ENCODE results near the gene GPR68. TPM values are rescaled to one million over a fixed set of nuclear protein-coding genes. Genes with fewer than 3 reads are reported as not detected.

GPR68 gene
- total and polyA plus RNA-seq, 2 of the 4 experiments (the other 2 are of a cell fraction), result 0.72 to 0.94 TPM

DNA sequence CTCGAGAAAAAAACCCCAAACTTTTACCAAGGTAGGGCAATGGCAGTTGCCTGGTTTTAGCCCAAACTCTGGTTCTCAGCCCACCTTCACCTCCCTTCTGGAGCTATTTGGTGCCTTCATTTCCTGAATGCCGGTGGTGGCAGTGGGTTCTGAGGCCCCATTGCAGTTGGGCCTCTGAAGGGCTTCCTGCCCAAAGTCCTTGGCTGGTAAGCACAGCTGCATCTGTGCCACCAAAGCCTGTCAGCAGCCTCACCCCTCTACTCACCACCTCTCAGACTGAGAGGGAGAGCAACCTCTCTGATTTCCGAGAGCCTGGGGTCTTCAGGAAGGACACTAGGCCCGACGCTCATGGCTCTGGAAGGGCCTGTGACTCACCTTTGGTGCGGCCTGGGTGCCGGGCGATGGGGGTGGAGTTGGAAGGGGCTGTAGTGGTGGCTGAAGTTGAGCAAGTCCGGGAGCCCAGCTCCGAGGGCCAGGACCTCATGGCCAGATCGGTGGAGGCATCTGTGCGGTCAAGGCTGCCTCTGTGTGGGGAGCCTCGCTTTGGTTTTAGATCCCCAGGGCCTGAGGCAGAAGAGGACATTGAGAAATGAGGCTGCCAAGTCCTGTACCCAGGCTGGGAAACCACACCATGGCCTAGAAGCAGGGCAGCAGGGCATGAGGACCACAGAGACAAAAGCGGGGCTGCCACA is 38.6 kb upstream of the GPR68 start:
- H4K91ac ChIP-seq (ENCODE audit: insufficient read depth, low read depth, low read length), result no peak overlapping the region
- BruUV-seq (replicated peaks), result no TSS peak
- H2BK5ac ChIP-seq (ENCODE audit: low read depth, low read length, poor library complexity, severe bottlenecking), result no peak overlapping the region
- 0 out of 3 replicates have a peak overlapping the region, but pooled peaks have one; percentile 66 for H2BK15ac ChIP-seq (ENCODE audit: low read depth, low read length)
- TF ChIP-seq RAD21 (IDR thresholded peaks at IDR 0.05; ENCODE audit: low read length) (no peak), POLR2A (IDR thresholded peaks at IDR 0.05; ENCODE audit: low read depth, low read length) (no peak), RFX5 (IDR thresholded peaks at IDR 0.05; ENCODE audit: low read depth, low read length) (no peak), CEBPB (IDR thresholded peaks at IDR 0.05; ENCODE audit: low read depth, low read length) (no peak), NFE2L2 (IDR thresholded peaks at IDR 0.05; ENCODE audit: low read depth, low read length) (no peak), MAZ (IDR thresholded peaks at IDR 0.05; ENCODE audit: borderline replicate concordance, low read depth, low read length) (no peak), MAFK (IDR thresholded peaks at IDR 0.05; ENCODE audit: low read depth, low read length) (no peak), MXI1 (IDR thresholded peaks at IDR 0.05; ENCODE audit: borderline replicate concordance, low read depth, low read length) (no peak), FOS (IDR thresholded peaks at IDR 0.05; ENCODE audit: low read depth, low read length) (no peak), CHD1 (IDR thresholded peaks at IDR 0.05; ENCODE audit: low read depth, low read length) (no peak), SMC3 (IDR thresholded peaks at IDR 0.05; ENCODE audit: low read depth, low read length) (no peak), BHLHE40 (IDR thresholded peaks at IDR 0.05; ENCODE audit: low read depth, low read length) (no peak)
- TF ChIP-seq, protein P1, sequence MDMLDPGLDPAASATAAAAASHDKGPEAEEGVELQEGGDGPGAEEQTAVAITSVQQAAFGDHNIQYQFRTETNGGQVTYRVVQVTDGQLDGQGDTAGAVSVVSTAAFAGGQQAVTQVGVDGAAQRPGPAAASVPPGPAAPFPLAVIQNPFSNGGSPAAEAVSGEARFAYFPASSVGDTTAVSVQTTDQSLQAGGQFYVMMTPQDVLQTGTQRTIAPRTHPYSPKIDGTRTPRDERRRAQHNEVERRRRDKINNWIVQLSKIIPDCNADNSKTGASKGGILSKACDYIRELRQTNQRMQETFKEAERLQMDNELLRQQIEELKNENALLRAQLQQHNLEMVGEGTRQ (IDR thresholded peaks at IDR 0.05; ENCODE audit: low read depth, low read length), result no peak
- TF ChIP-seq, protein P2, sequence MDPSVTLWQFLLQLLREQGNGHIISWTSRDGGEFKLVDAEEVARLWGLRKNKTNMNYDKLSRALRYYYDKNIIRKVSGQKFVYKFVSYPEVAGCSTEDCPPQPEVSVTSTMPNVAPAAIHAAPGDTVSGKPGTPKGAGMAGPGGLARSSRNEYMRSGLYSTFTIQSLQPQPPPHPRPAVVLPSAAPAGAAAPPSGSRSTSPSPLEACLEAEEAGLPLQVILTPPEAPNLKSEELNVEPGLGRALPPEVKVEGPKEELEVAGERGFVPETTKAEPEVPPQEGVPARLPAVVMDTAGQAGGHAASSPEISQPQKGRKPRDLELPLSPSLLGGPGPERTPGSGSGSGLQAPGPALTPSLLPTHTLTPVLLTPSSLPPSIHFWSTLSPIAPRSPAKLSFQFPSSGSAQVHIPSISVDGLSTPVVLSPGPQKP (IDR thresholded peaks at IDR 0.05; ENCODE audit: borderline replicate concordance, low read depth, low read length), result no peak
- no peak for DNase-seq
- no peak overlapping the region for H3K27ac ChIP-seq (ENCODE audit: insufficient read depth, low read length)
- 93 to 100% methylated on average over 1 to 6 of the region's 14 CpGs for WGBS, 2 experiments (ENCODE audit: extremely low coverage in 2 of 2, insufficient read length in 1 of 2)
- no peak overlapping the region for H3K23ac ChIP-seq (ENCODE audit: low read depth, low read length)
- H4K5ac ChIP-seq (ENCODE audit: low read depth, low read length), result no peak overlapping the region; the same call in 1 of the 2 replicates
- peaks cover 2% of the 10 kb centered on the region; the same call in 1 of the 2 replicates for H3K9me1 ChIP-seq (ENCODE audit: insufficient read depth, low read length)
- H3K18ac ChIP-seq (ENCODE audit: low read depth, low read length), result no peak overlapping the region
- no peaks in the 10 kb centered on the region for H3K36me3 ChIP-seq (ENCODE audit: control insufficient read depth, insufficient read depth, low read length)
- intact Hi-C loops (cut with micrococcal nuclease) (no loop called here), in situ Hi-C loops (cut with MboI; ENCODE audit: low sequenced_read_pairs) (loop anchor here (5.0 kb wide), 1 partner anchor 106 kb away; no protein-coding TSS in a partner anchor), dilution Hi-C loops (cut with HindIII; ENCODE audit: low sequenced_read_pairs, unreplicated experiment) (no loop called here)
- H3K4me1 ChIP-seq (ENCODE audit: control insufficient read depth, insufficient read depth, low read length), result peaks cover 2% of the 10 kb centered on the region; the same call in 1 of the 2 replicates
- H4K20me1 ChIP-seq (ENCODE audit: insufficient read depth, low read length), result no peaks in the 10 kb centered on the region
- H3K4me2 ChIP-seq (ENCODE audit: low read depth, low read length), result no peak overlapping the region
- H3K9me3 ChIP-seq (ENCODE audit: control insufficient read depth, insufficient read depth, low read length), result no peaks in the 10 kb centered on the region
- peak overlapping the region; percentile 82 for H2AFZ ChIP-seq (replicated peaks; ENCODE audit: low read length, poor library complexity)
- no peaks in the 10 kb centered on the region; the same call in 1 of the 2 replicates for H3K27me3 ChIP-seq (ENCODE audit: control insufficient read depth, insufficient read depth, low read length)
- no peak overlapping the region for H3K4me3 ChIP-seq (ENCODE audit: insufficient read depth, low read depth, low read length)
- peak overlapping the region; percentile 96; the same call in 1 of the 2 replicates for H2BK120ac ChIP-seq (ENCODE audit: low read depth, low read length)
- H2AK9ac ChIP-seq (replicated peaks; ENCODE audit: low read depth, low read length, poor library complexity), result peak overlapping the region; percentile 15
- ATAC-seq (ENCODE audit: low read depth), result no peak
- no peak overlapping the region; the same call in 1 of the 2 replicates for H2BK20ac ChIP-seq (ENCODE audit: low read depth, low read length)
- peak overlapping the region in 1 of 2 experiments; percentile 87; a peak in 1 of 4 replicates for H4K8ac ChIP-seq (ENCODE audit: low read depth in 2 of 2, low read length in 2 of 2)
- no peak overlapping the region for H2AK5ac ChIP-seq (ENCODE audit: low read depth, low read length)
- no peak overlapping the region for H3K56ac ChIP-seq (ENCODE audit: extremely low read depth, insufficient read depth, low read length)
- ChIA-PET CTCF (interaction anchor here (0.6 to 4.3 kb wide), 2 partner anchors 106 to 897 kb away, joined by 4 to 41 read pairs; no protein-coding TSS in a partner anchor), POLR2A (ENCODE audit: unreplicated experiment) (no interaction called here)
- H3K79me1 ChIP-seq (ENCODE audit: low read depth in 1 of 2, low read length in 2 of 2), result no peaks in the 10 kb centered on the region
- H3K14ac ChIP-seq (replicated peaks; ENCODE audit: low read depth, low read length), result no peak overlapping the region
- H3K9ac ChIP-seq (ENCODE audit: low read depth, low read length), result no peak overlapping the region
- peak overlapping the region; percentile 89; the same call in 1 of the 2 replicates for H3K4ac ChIP-seq (ENCODE audit: low read depth, low read length)

All from IMR-90 (cell line).